ENCODE results near the gene SPC24.

DNA sequence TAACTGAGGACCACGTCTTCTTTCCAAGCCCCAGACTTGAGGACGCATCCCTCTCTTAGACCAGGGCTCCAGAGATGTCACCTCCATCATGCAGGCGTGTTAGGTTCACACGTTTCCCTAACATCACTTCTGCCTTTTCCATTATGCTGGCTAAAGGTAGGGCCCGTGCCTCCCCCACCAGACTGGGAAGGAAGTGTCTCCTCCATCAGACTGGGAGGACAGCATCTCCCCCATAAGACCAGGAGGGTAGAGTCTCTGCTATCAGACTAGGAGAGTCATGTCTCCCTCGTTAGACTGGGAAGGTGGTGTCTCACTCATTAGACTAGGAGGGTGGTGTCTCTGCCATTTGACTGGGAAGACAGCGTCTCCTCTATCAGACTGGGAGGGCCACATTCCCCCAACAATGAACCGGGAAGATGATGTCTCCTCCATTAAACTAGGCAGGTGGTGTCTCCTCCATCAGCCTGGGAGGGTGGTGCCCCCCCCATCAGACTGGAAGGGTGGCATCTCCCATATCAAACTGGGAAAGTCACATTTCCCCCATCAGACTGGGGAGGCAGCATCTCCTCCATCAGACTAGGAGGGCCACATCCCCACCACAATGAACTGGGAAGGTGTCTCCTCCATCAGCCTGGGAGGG, 18.1 kb upstream of the SPC24 start:
- TF ChIP-seq CTCF (IDR thresholded peaks at IDR 0.05) (no peak), POLR2A (IDR thresholded peaks at IDR 0.05) (no peak)
